ENCODE measurements around the gene BRINP3.

GRCh38 chr1:190243056-190243455 lies 234.6 kb downstream of the BRINP3 start:
- no peak for TF ChIP-seq YY1 (IDR thresholded peaks at IDR 0.05; ENCODE audit: insufficient read depth, insufficient replicate concordance, low read depth, low read length)
- no peak for TF ChIP-seq ISX (CRISPR knock-in tag; conservative IDR thresholded peaks at IDR 0.05)
- no peak for TF ChIP-seq ZNF543 (CRISPR knock-in tag; IDR thresholded peaks at IDR 0.05)
- no peak for TF ChIP-seq ZNF564 (CRISPR knock-in tag; IDR thresholded peaks at IDR 0.05)
- no peak for TF ChIP-seq ZBTB42 (CRISPR knock-in tag; IDR thresholded peaks at IDR 0.05)
- no peak for TF ChIP-seq RAD51 (IDR thresholded peaks at IDR 0.05; ENCODE audit: borderline replicate concordance)
- TF ChIP-seq RFX5 (IDR thresholded peaks at IDR 0.05; ENCODE audit: low read depth, low read length): no peak
- no peak for TF ChIP-seq ZNF792 (CRISPR knock-in tag; IDR thresholded peaks at IDR 0.05)
- no peak for TF ChIP-seq ZBTB26 (CRISPR knock-in tag; IDR thresholded peaks at IDR 0.05; ENCODE audit: borderline replicate concordance)
- no peak for TF ChIP-seq RBM39 (IDR thresholded peaks at IDR 0.05; ENCODE audit: low read depth, low read length, poor library complexity, severe bottlenecking)
- no peak for TF ChIP-seq ZBTB21 (CRISPR knock-in tag; IDR thresholded peaks at IDR 0.05)
- TF ChIP-seq THAP7 (CRISPR knock-in tag; IDR thresholded peaks at IDR 0.05): no peak
